ENCODE measurements around the gene AFF1.

GRCh38 chr4:86934147-86934770 lies 552 bp upstream of the AFF1 start:
- no peak for TF ChIP-seq EZH2 (IDR thresholded peaks at IDR 0.05; ENCODE audit: insufficient read depth, poor library complexity, severe bottlenecking)
- TF ChIP-seq EZH2phosphoT487 (IDR thresholded peaks at IDR 0.05; ENCODE audit: insufficient read depth, low read depth), result no peak

Measured in GM23248 (cell line).